HG03520 (cell line): Measurements from ENCODE around the gene HVCN1.

Experiments used
- ATAC-seq: cut with Tn5 transposase; IDR thresholded peaks from one replicate; pipeline ENCODE4 v1.9.1; 2021; ENCODE audit warnings: mild to moderate bottlenecking, moderate library complexity; ENCODE audit not compliant: unreplicated experiment

The HVCN1 gene

GRCh38 chr12:110699591-110700445 lies 10.9 kb upstream of the HVCN1 start:
- ATAC-seq: no peak

- peak; percentile 87 for ATAC-seq
These were observed 9.4 kb upstream of the HVCN1 start for GRCh38 chr12:110698171-110698902.

- no peak for ATAC-seq
These were observed 8.3 kb upstream of the HVCN1 start for GRCh38 chr12:110697236-110697635.

GRCh38 chr12:110696283-110696682 lies 7.4 kb upstream of the HVCN1 start:
- no peak for ATAC-seq

GRCh38 chr12:110694330-110694901 lies 5.5 kb upstream of the HVCN1 start:
- ATAC-seq: no peak

GRCh38 chr12:110693731-110694130 lies 4.8 kb upstream of the HVCN1 start:
- no peak for ATAC-seq

- ATAC-seq: no peak
These were observed 1.2 kb upstream of the HVCN1 start for GRCh38 chr12:110690127-110690430.

- ATAC-seq: no peak
These were observed 589 bp upstream of the HVCN1 start for GRCh38 chr12:110689281-110690126.

GRCh38 chr12:110687396-110688169 lies 1.3 kb downstream of the HVCN1 start:
- ATAC-seq: no peak

GRCh38 chr12:110686294-110686903 lies 2.5 kb downstream of the HVCN1 start:
- no peak for ATAC-seq

GRCh38 chr12:110684312-110684836 lies 4.5 kb downstream of the HVCN1 start:
- no peak for ATAC-seq

- ATAC-seq: no peak
These were observed 5.0 kb downstream of the HVCN1 start for GRCh38 chr12:110683888-110684287.

GRCh38 chr12:110680032-110680431 lies 8.9 kb downstream of the HVCN1 start:
- ATAC-seq: no peak

- ATAC-seq: no peak
These were observed 9.7 kb downstream of the HVCN1 start for GRCh38 chr12:110679201-110679600.

GRCh38 chr12:110677982-110678381 lies 10.9 kb downstream of the HVCN1 start:
- no peak for ATAC-seq

- no peak for ATAC-seq
These were observed 11.6 kb downstream of the HVCN1 start for GRCh38 chr12:110677206-110677911.

- no peak for ATAC-seq
These were observed 12.7 kb downstream of the HVCN1 start for GRCh38 chr12:110676171-110676570.

- ATAC-seq: peak; percentile 41
These were observed 18.7 kb downstream of the HVCN1 start for GRCh38 chr12:110670161-110670701.

- ATAC-seq: peak; percentile 12
These were observed 19.8 kb downstream of the HVCN1 start for GRCh38 chr12:110669193-110669502.
